ENCODE results near the gene AOC1. TPM values are rescaled to one million over a fixed set of nuclear protein-coding genes. Genes with fewer than 3 reads are reported as not detected.

Gene AOC1, protein sequence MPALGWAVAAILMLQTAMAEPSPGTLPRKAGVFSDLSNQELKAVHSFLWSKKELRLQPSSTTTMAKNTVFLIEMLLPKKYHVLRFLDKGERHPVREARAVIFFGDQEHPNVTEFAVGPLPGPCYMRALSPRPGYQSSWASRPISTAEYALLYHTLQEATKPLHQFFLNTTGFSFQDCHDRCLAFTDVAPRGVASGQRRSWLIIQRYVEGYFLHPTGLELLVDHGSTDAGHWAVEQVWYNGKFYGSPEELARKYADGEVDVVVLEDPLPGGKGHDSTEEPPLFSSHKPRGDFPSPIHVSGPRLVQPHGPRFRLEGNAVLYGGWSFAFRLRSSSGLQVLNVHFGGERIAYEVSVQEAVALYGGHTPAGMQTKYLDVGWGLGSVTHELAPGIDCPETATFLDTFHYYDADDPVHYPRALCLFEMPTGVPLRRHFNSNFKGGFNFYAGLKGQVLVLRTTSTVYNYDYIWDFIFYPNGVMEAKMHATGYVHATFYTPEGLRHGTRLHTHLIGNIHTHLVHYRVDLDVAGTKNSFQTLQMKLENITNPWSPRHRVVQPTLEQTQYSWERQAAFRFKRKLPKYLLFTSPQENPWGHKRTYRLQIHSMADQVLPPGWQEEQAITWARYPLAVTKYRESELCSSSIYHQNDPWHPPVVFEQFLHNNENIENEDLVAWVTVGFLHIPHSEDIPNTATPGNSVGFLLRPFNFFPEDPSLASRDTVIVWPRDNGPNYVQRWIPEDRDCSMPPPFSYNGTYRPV
- total RNA-seq (2014; rRNA removed; shearing (Covaris generic)), result 0.08 TPM in 1 of 2 replicates, not detected in the other

DNA sequence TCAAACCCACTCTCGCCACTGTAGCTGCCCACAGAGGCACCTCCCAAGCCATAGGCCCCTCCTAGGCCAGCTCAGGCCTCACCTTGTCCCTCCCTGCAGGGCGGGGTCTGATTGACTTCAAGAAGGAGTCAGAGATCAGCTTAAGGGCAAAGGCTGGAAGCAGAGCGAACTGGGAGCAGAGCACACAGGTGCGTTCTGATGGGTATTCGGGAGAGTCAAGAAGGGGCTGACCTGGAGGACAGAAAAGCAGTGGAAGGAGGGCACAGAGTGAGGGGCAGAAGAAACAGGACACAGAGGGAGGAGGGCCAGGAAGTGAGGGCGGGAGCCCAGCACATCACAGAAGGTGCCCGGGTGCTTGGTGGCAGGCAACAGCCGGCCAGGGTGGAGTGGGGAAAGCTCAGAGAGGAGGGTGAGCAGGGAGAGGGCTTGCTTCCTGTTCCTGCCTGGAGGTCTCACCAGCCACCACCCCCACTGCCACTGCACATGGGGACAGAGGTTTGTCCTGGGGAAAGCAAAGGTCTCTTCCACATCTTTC lies at the start of gene AOC1:
AOC1 (plus strand) TSS at position 147 of the 535 bp plus-strand sequence. CDS start 3,954 bp downstream, outside the sequence.

Other genes with a start within 250 kb of the AOC1 start
- 0.04 and 0.05 TPM in 2 replicates for gene GIMAP6, start 220.1 kb upstream of the AOC1 start, total RNA-seq (2014; rRNA removed; shearing (Covaris generic))
- gene GIMAP2, start 166.8 kb upstream of the AOC1 start, total RNA-seq (2014; rRNA removed; shearing (Covaris generic)), result 3.0 and 3.8 TPM in 2 replicates
- gene GIMAP1, start 135.9 kb upstream of the AOC1 start, total RNA-seq (2014; rRNA removed; shearing (Covaris generic)), result not detected in 2 replicates
- not detected in 2 replicates for gene GIMAP5, start 115.1 kb upstream of the AOC1 start, total RNA-seq (2014; rRNA removed; shearing (Covaris generic))
- not detected in 2 replicates for gene TMEM176B, start 52.2 kb upstream of the AOC1 start, total RNA-seq (2014; rRNA removed; shearing (Covaris generic))
- gene TMEM176A, start 51.7 kb upstream of the AOC1 start, total RNA-seq (2014; rRNA removed; shearing (Covaris generic)), result not detected in 2 replicates
- not detected in 2 replicates for gene KCNH2, start 125.8 kb downstream of the AOC1 start, total RNA-seq (2014; rRNA removed; shearing (Covaris generic))
- gene NOS3, start 138.5 kb downstream of the AOC1 start, total RNA-seq (2014; rRNA removed; shearing (Covaris generic)), result not detected in 2 replicates
- gene ATG9B, start 172.0 kb downstream of the AOC1 start, total RNA-seq (2014; rRNA removed; shearing (Covaris generic)), result not detected in 2 replicates
- gene ABCB8, start 175.9 kb downstream of the AOC1 start, total RNA-seq (2014; rRNA removed; shearing (Covaris generic)), result 29.2 and 37.3 TPM in 2 replicates
- 0.74 and 3.7 TPM in 2 replicates for gene ASIC3, start 196.0 kb downstream of the AOC1 start, total RNA-seq (2014; rRNA removed; shearing (Covaris generic))
- 44.8 and 50.0 TPM in 2 replicates for gene CDK5, start 205.4 kb downstream of the AOC1 start, total RNA-seq (2014; rRNA removed; shearing (Covaris generic))
- gene SLC4A2, start 207.1 kb downstream of the AOC1 start, total RNA-seq (2014; rRNA removed; shearing (Covaris generic)), result 193 and 293 TPM in 2 replicates
- 93.0 and 94.2 TPM in 2 replicates for gene FASTK, start 228.3 kb downstream of the AOC1 start, total RNA-seq (2014; rRNA removed; shearing (Covaris generic))
- gene TMUB1, start 231.0 kb downstream of the AOC1 start, total RNA-seq (2014; rRNA removed; shearing (Covaris generic)), result 48.4 and 64.1 TPM in 2 replicates
- gene AGAP3, start 234.0 kb downstream of the AOC1 start, total RNA-seq (2014; rRNA removed; shearing (Covaris generic)), result 58.4 and 63.6 TPM in 2 replicates

All from A375 (cell line).